ENCODE results near the gene BFSP2.

BFSP2 gene

GRCh38 chr3:133400006-133400515 lies at the start of gene BFSP2:
BFSP2 (plus strand) TSS chr3:133400056; CDS start chr3:133400084, 28 bp downstream.
- DNase-seq: no peak

- no peak for DNase-seq
Observed at GRCh38 chr3:133354721-133355120, 45.1 kb upstream of the BFSP2 start.

GRCh38 chr3:133360476-133360875 lies 39.4 kb upstream of the BFSP2 start:
- DNase-seq: no peak

GRCh38 chr3:133361011-133361410 lies 38.8 kb upstream of the BFSP2 start:
- no peak for DNase-seq

- DNase-seq: no peak
Observed at GRCh38 chr3:133361435-133361834, 38.4 kb upstream of the BFSP2 start.

GRCh38 chr3:133362539-133362938 lies 37.3 kb upstream of the BFSP2 start:
- no peak for DNase-seq

- no peak for DNase-seq
Observed at GRCh38 chr3:133364704-133365103, 35.2 kb upstream of the BFSP2 start.

GRCh38 chr3:133366921-133367320 lies 32.9 kb upstream of the BFSP2 start:
- no peak for DNase-seq

GRCh38 chr3:133367403-133367802 lies 32.5 kb upstream of the BFSP2 start:
- DNase-seq: no peak

- no peak for DNase-seq
Observed at GRCh38 chr3:133367956-133368355, 31.9 kb upstream of the BFSP2 start.

- no peak for DNase-seq
Observed at GRCh38 chr3:133368371-133369067, 31.3 kb upstream of the BFSP2 start.

GRCh38 chr3:133369068-133369440 lies 30.8 kb upstream of the BFSP2 start:
- DNase-seq: no peak

GRCh38 chr3:133371181-133371580 lies 28.7 kb upstream of the BFSP2 start:
- no peak for DNase-seq

- DNase-seq: no peak
Observed at GRCh38 chr3:133371676-133372075, 28.2 kb upstream of the BFSP2 start.

GRCh38 chr3:133374708-133375402 lies 25.0 kb upstream of the BFSP2 start:
- DNase-seq: no peak

GRCh38 chr3:133375403-133375745 lies 24.5 kb upstream of the BFSP2 start:
- no peak for DNase-seq

GRCh38 chr3:133376810-133377209 lies 23.0 kb upstream of the BFSP2 start:
- no peak for DNase-seq

- no peak for DNase-seq
Observed at GRCh38 chr3:133377396-133377795, 22.5 kb upstream of the BFSP2 start.

- DNase-seq: no peak
Observed at GRCh38 chr3:133379926-133380325, 19.9 kb upstream of the BFSP2 start.

- no peak for DNase-seq
Observed at GRCh38 chr3:133380481-133381225, 19.2 kb upstream of the BFSP2 start.

- no peak for DNase-seq
Observed at GRCh38 chr3:133381346-133382109, 18.3 kb upstream of the BFSP2 start.

GRCh38 chr3:133383175-133383574 lies 16.7 kb upstream of the BFSP2 start:
- no peak for DNase-seq

GRCh38 chr3:133383741-133384140 lies 16.1 kb upstream of the BFSP2 start:
- DNase-seq: no peak

Measured in activated CD8-positive, alpha-beta memory T cell treated with anti-CD3 and anti-CD28 coated beads, Interleukin-2, amount 50 U/mL, for 48 hours (primary cell).